Stimulated activated CD8-positive, alpha-beta memory T cell treated with anti-CD3 and anti-CD28 coated beads, Interleukin-7, amount 100 ng/mL, for 4 hours (primary cell): ENCODE results near the gene TCF19.
"Not testable (repeated sequence)": the region's sequence is repeated elsewhere in the genome, so short reads cannot be mapped to it uniquely, and the experiment has no call there.

ENCODE experiments used
- DNase-seq, 2 donors: peaks; one replicate each; pipeline ENCODE4 v3.0.0-alpha.2; 2020; ENCODE audit warnings: low read depth in 2 of 2

TCF19 gene

DNA sequence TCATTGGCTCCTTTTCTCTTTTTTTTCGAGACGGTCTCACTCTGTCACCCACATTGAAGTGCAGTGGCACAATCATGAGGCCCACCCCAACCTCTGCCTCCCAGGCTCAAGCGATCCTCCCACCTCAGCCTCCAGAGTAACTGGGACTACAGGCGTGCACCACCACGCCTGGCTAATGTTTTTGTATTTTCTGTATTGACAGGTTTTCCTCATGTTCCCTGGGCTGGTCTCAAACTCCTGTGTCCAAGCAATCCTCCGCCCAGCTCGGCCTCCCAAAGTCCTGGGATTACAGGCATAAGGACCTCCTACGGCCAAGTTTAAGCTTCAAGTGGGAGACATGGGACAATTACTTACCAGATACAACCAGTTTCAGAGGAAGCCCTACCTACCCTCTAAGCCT, 21.5 kb downstream of the TCF19 start:
- DNase-seq: no peak

DNA sequence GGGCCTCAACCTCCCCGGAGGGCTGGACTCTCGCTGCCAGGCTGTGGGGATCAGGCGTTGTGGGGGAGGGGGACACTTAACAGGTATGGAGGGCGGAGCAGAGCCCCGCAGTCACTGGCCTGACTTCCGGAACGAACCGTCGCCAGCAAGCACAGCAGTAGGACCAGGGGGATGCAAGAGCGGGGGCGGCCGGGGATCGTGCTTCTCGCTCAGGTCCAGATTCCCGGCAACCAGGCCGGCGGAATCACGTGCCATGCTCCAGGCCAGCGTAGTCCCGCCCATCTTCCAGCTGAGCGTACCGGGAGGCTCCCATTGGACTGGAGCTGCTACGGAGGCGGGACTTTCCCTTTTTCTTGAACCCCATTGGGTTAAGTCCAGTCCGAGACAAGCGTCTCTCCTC, 22.1 kb downstream of the TCF19 start:
- peak; percentile 24 to 41 for DNase-seq

- DNase-seq: not testable (repeated sequence)
Measured at GRCh38 chr6:31183287-31183686, 24.9 kb downstream of the TCF19 start.

DNA sequence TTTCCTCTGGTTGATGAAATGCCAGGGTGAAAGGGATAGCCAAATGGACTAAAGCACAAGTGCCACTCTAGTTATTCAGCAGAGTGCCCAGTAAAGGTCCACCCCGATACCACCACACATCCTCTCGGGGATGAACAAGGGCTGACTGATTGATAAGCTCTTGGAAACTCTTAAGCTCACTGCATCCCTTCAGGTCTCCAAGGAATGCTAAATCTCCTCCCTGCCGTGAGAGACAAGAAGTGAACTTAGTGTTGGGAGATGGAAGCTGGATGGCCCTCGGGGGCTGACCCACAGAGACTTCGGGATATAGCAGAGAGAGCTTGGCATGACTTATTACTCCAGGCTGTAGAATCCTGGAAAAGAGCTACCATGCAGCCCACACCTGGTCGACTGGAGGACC, 25.5 kb downstream of the TCF19 start:
- not testable (repeated sequence) for DNase-seq

- DNase-seq: not testable (repeated sequence)
Measured at GRCh38 chr6:31185695-31186051, 27.3 kb downstream of the TCF19 start.

DNA sequence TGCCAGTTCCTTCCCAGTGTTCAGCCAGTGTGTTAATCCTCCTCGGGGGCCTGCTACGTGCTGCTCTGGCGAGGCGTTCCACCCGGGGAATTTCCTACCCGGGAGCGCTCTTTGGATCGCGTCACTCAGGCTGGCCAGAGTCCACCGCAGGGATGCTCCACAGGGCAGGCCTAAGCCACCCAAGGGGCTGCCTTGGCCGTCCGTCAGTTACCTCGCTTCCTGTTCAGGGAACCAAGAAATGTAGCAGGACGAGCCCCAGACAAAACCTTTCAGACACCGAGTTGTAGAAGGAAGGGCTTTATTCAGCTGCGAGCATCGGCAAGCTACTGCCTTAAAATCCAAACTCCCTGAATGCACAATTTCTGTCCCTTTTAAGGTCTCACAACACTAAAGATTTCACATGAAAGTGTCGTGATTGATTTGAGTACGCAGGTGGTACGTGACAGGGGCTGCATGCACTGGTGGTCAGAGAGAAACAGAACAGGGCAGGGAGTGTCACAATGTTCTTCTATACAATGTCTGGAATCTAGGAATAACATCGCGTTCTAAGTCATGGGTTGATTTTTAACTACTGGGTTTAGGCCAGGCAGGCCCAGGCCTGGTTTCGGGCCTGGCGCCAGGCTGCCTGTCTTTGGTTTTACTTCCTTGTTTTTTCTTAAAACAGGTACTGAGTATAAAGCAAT, 27.8 kb downstream of the TCF19 start:
- DNase-seq: no peak

GRCh38 chr6:31187780-31188194, 29.4 kb downstream of the TCF19 start:
- no peak for DNase-seq

DNA sequence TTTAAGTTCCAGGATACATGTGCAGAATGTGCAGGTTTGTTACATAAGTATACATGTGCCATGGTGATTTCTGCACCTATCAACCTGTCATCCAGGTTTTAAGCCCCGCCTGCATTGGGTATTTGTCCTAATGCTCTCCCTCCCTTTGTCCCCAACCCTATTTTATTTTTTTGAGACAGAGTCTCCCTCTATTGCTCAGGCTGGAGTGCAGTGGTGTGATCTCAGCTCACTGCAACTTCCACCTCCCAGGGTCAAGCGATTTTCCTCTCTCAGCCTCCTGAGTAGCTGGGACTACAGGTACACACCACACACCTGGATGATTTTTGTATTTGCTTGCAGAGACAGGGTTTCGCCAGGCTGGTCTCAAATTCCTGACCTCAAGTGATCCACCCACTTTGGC, 30.8 kb downstream of the TCF19 start:
- DNase-seq: not testable (repeated sequence)

GRCh38 chr6:31190488-31190887, 32.1 kb downstream of the TCF19 start:
- no peak for DNase-seq

GRCh38 chr6:31192431-31193105, 34.2 kb downstream of the TCF19 start:
- DNase-seq: peak; percentile 34 to 38

DNA sequence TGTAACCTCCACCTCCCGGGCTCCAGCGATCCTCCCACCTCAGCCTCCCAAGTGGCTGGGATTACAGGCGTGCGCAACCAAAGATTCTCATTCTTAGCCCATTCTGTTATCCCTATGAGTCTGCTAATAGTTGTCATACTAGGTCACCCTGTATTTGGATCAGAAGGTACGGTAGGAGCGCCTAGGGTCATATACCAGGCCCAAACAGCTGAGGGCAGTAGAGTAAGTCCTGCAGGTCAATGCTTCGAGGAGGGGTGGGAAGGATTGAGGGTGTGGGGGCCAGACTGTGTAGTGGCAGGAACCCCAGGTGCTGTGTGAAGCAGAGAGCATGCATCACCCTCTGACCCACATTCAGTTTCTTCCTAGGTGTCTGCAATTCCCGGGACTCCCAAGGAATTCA, 34.8 kb downstream of the TCF19 start:
- DNase-seq: no peak

DNA sequence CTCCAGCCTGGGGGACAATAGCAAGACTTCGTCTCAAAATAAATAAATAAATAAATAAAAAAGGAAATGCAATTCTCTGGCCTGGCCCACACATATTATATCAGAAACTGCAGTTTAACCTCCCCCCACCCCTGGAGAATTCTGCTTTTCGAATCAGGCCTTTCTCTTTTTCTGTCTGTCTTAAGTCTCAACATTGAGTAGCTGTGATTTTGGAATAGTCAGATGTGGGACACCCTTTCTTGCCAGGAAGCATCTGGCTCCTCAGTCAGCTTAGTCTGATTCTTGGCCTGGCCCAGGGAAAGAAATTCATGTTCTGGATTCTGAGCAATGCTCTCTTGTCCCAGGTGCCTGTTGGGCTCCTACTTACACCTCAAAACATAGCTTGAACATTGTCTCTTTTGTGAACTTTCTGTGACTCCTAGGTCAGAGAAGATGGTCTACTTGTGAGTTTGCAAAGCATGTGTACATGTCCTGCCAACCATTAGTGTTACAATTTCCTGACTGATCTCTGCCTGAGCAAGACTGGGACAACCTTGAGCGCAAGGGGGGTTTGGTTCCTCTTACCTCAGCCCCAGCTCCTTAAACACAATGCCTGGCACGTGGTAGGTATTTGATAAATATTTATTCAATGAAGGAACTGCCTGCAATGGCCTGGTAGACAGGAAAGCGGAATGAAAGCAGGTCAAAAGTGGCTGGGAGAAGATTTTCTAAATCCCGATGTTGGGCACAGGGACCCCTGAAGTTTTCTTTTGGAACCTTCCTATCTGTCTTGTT, 35.9 kb downstream of the TCF19 start:
- DNase-seq: no peak

DNA sequence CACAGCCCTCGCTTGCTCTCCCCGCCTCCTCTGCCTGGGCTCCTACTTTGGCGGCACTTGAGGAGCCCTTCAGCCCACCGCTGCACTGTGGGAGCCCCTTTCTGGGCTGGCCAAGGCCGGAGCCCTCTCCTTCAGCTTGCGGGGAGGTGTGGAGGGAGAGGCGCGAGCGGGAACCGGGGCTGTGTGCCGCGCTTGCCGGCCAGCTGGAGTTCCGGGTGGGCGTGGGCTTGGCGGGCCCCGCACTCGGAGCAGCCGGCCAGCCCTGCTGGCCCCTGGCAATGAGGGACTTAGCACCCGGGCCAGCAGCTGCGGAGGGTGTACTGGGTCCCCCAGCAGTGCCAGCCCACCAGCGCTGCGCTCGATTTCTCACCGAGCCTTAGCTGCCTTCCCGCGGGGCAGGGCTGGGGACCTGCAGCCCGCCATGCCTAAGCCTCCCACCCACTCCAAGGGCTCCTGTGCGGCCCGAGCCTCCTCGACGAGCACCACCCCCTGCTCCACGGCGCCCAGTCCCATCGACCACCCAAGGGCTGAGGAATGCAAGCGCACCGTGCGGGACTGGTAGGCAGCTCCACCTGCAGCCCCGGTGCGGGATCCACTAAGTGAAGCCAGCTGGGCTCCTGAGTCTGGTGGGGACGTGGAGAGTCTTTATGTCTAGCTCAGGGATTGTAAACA, 37.1 kb downstream of the TCF19 start:
- DNase-seq: not testable (repeated sequence)

DNA sequence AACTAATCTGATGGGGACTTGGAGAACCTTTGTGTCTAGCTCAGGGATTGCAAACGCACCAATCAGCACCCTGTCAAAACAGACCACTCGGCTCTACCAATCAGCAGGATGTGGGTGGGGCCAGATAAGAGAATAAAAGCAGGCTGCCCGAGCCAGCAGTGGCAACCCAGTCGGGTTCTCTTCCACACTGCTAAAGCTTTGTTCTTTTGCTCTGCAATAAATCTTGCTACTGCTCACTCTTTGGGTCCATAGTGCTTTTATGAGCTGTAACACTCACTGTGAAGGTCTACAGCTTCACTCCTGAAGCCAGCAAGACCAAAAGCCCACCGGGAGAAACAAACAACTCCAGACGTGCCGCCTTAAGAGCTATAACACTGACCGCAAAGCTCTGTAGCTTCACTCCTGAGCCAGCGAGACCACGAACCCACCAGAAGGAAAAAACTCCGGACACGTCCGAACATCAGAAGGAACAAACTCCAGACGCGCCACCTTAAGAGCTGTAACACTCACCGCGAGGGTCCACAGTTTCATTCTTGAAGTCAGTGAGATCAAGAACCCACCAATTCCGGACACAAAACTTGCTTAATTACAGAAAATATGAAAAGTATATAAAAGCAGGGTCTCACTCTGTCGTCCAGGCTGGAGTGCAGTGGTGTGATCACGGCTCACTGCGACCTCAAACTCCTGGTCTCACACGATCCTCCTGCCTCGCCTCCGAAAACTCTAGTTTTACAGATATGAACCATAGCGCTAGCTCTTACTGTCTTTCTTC, 38.0 kb downstream of the TCF19 start:
- not testable (repeated sequence) for DNase-seq

DNA sequence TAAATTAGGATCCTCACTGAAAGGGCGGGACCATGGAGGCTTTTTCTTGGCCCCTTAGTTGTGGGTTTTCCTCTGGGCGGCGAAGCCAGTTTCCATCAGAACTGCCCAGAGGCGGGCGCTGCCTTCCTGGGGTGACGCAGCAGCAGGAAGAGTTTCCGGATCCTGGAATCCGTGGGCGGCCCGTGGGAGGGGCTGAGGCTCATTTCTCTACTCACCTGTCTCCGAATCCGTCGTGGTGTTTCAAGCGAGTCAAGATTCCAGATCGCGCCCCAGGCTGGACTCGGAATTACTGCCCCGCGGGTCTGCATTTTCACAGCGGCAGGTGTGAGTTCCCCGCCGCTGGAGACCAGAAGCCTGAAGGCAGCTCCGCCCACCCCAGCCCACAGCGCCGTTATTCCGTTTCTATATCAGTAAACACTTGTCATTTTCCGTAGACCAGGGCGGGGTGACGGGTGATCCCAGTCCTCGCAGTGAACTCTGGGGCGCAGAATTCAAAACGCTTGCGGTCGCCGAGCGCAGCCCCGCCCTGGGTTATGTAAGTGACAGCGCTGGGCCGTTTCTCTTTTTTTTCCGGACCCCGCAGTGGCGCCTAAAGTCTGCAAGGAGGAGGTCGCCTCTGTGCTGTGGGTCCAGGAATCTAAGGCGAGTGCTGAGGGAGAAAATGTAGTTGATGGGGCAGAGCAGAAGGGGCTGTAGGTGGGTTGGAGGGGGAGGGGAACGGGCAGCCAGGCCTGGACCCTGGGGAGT, 39.3 kb downstream of the TCF19 start:
- DNase-seq: peak; percentile 90 to 95

GRCh38 chr6:31199105-31199452, 40.7 kb downstream of the TCF19 start:
- not testable (repeated sequence) for DNase-seq

DNA sequence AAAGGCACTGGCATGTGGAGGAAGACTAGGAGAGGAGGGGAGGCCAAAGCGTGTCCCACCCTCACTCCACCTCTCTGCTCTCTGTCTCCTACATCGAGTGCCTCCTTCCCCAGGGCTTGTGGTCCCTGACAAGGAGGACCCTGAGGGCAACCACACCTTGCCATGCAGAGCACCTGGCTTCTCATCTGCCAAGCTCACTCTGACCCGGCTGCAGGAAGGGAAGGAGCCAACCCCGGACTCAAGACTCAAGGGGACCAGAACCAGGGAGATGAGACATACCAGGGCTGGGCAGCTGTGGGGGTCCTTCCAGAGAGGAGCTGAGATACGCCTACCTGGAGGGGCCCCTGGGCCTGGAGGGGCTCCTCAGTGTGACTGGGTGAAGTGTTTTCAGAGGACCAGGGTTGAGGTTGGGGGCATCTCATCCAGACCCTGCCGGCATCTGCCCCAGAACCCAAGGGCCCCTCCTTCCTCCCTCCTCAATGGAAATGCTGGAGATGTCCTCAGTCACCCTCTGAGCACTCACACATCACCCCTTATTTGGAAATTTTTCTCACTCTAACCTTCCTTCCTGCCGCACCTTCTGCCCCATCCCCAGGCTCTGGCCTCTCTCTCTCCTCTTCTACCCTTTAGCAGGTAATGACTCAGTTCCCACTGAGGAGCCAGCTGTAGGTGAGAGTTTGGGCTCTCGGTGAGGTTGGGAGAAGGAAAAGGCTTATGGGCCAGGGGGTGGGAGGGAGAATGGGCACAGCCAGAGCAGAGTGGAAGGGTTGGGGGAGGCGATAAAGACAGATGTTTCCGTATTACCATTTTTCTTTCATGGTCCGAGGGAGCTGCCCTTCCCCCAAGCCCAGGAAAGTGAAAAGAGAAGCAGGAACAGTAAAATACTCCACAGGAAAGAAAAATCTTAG, 44.1 kb downstream of the TCF19 start:
- DNase-seq: no peak

- peak; percentile 64 to 70 for DNase-seq
Measured at GRCh38 chr6:31203345-31203979, 45.1 kb downstream of the TCF19 start.

DNA sequence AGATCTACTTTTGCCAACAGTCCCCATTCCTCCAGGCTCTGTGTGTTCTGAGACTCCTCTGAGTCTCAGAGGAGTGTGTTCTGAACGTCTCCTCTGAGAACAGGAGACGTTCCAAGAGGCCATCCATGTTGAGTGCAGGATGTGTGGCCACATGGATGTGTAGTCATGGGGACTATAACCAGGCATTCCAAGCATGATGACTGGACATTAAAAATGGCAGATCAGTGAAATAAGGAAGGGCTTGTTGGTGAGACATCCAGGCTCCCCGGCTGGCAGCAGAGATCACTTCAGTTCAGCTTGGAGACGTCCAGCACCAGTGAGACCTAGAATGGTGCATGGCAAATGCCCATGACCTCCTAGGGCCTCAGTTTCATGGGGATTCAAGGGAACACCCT, 46.4 kb downstream of the TCF19 start:
- no peak for DNase-seq
